IMR-90 (cell line): Measurements from ENCODE around the gene KCNT1. TPM values are rescaled to one million over a fixed set of nuclear protein-coding genes. Genes with fewer than 3 reads are reported as not detected.

Source experiments
- ATAC-seq: fragments of 200-7000 bp; cut with Tn5 transposase; 2 replicates; pipeline ENCODE4 v1.9.1; 2020; ENCODE audit warnings: low read depth, mild to moderate bottlenecking, moderate library complexity
- BruUV-seq: library from RNA; stranded (reverse); fragments of 400-500 nt; replicated peaks from 2 replicates; lab custom pipeline; 2021; lab: Mats Ljungman, UMichigan
- CTCF ChIA-PET: fragments of 300-600 bp; formaldehyde crosslinking; extraction: SDS; loops from one replicate; lab custom pipeline; 2021; ENCODE audit warnings: antibody characterized with exemption; lab: Yijun Ruan, JAX
- POLR2A ChIA-PET: fragments of 300-600 bp; sonication (Branson Sonifier 250); formaldehyde crosslinking; loops from one replicate; lab custom pipeline; 2022; ENCODE audit warnings: antibody characterized with exemption; ENCODE audit not compliant: unreplicated experiment; lab: Charles Lee
- DNase-seq: peaks from one replicate; pipeline ENCODE4 v3.0.0; 2013
- H2AFZ ChIP-seq: replicated peaks from 2 replicates; pipeline ENCODE3; 2013; ENCODE audit warnings: low read length, mild to moderate bottlenecking; ENCODE audit not compliant: poor library complexity
- H2AK5ac ChIP-seq: 2 replicates; pipeline ENCODE4 v1.6.1; 2013; ENCODE audit warnings: low read depth, low read length, inconsistent platforms
- H2AK9ac ChIP-seq: replicated peaks from 2 replicates; pipeline ENCODE3; 2013; ENCODE audit warnings: mild to moderate bottlenecking, low read depth, low read length, moderate library complexity; ENCODE audit not compliant: poor library complexity
- H2BK120ac ChIP-seq: 2 replicates; pipeline ENCODE4 v1.6.1; 2013; ENCODE audit warnings: low read depth, low read length, inconsistent platforms
- H2BK15ac ChIP-seq: 3 replicates; pipeline ENCODE4 v1.6.1; 2013; ENCODE audit warnings: low read depth, low read length, inconsistent platforms
- H2BK20ac ChIP-seq: 2 replicates; pipeline ENCODE4 v1.6.1; 2013; ENCODE audit warnings: low read depth, mild to moderate bottlenecking, inconsistent platforms, low read length, moderate library complexity
- H2BK5ac ChIP-seq: 2 replicates; pipeline ENCODE4 v1.6.1; 2013; ENCODE audit warnings: mild to moderate bottlenecking, low read depth, low read length, inconsistent platforms; ENCODE audit not compliant: poor library complexity, severe bottlenecking
- H3K14ac ChIP-seq: replicated peaks from 2 replicates; pipeline ENCODE4 v1.6.1; 2013; ENCODE audit warnings: low read depth, low read length, inconsistent platforms
- H3K18ac ChIP-seq: 2 replicates; pipeline ENCODE4 v1.6.1; 2013; ENCODE audit warnings: low read depth, low read length, control low read depth
- H3K23ac ChIP-seq: 2 replicates; pipeline ENCODE4 v1.6.1; 2013; ENCODE audit warnings: low read depth, low read length, inconsistent platforms
- H3K27ac ChIP-seq: 2 replicates; pipeline ENCODE4 v1.5.1; 2013; ENCODE audit warnings: mild to moderate bottlenecking, control low read depth, low read length; ENCODE audit not compliant: insufficient read depth
- H3K27me3 ChIP-seq: 2 replicates; pipeline ENCODE4 v1.6.1; 2013; ENCODE audit warnings: low read length; ENCODE audit not compliant: control insufficient read depth, insufficient read depth
- H3K36me3 ChIP-seq: 2 replicates; pipeline ENCODE4 v1.6.1; 2013; ENCODE audit warnings: low read length, mixed read lengths; ENCODE audit not compliant: control insufficient read depth, insufficient read depth
- H3K4ac ChIP-seq: 2 replicates; pipeline ENCODE4 v1.6.1; 2013; ENCODE audit warnings: low read depth, low read length, inconsistent platforms
- H3K4me1 ChIP-seq: 2 replicates; pipeline ENCODE4 v1.6.1; 2013; ENCODE audit warnings: low read length, mixed read lengths; ENCODE audit not compliant: control insufficient read depth, insufficient read depth
- H3K4me2 ChIP-seq: 2 replicates; pipeline ENCODE4 v1.6.1; 2013; ENCODE audit warnings: low read depth, mild to moderate bottlenecking, control low read depth, low read length, moderate library complexity
- H3K4me3 ChIP-seq: 2 replicates; pipeline ENCODE4 v1.5.1; 2013; ENCODE audit warnings: low read depth, mild to moderate bottlenecking, control low read depth, low read length, moderate library complexity; ENCODE audit not compliant: insufficient read depth
- H3K56ac ChIP-seq: 2 replicates; pipeline ENCODE4 v1.6.1; 2013; ENCODE audit warnings: low read length, inconsistent platforms; ENCODE audit not compliant: insufficient read depth; ENCODE audit errors: extremely low read depth
- H3K79me1 ChIP-seq, 2 experiments: 2 replicates each; pipeline ENCODE4 v1.6.1; 2013; ENCODE audit warnings: low read length in 2 of 2, inconsistent platforms in 1 of 2, low read depth in 1 of 2
- H3K9ac ChIP-seq: 2 replicates; pipeline ENCODE4 v1.6.1; 2013; ENCODE audit warnings: low read depth, low read length, control low read depth
- H3K9me1 ChIP-seq: 2 replicates; pipeline ENCODE4 v1.6.1; 2013; ENCODE audit warnings: low read length, inconsistent platforms; ENCODE audit not compliant: insufficient read depth
- H3K9me3 ChIP-seq: 2 replicates; pipeline ENCODE4 v1.6.1; 2013; ENCODE audit warnings: low read length; ENCODE audit not compliant: control insufficient read depth, insufficient read depth
- H4K20me1 ChIP-seq: 2 replicates; pipeline ENCODE4 v1.6.1; 2013; ENCODE audit warnings: low read length, inconsistent platforms; ENCODE audit not compliant: insufficient read depth
- H4K5ac ChIP-seq: 2 replicates; pipeline ENCODE4 v1.6.1; 2013; ENCODE audit warnings: mild to moderate bottlenecking, low read depth, low read length, control low read depth
- H4K8ac ChIP-seq, 2 experiments: 2 replicates each; pipeline ENCODE4 v1.6.1; 2013; ENCODE audit warnings: low read depth in 2 of 2, low read length in 2 of 2, control low read depth in 1 of 2, inconsistent platforms in 1 of 2
- H4K91ac ChIP-seq: 2 replicates; pipeline ENCODE4 v1.6.1; 2013; ENCODE audit warnings: low read depth, low read length, inconsistent platforms; ENCODE audit not compliant: insufficient read depth
- CHD1 ChIP-seq: IDR thresholded peaks from 2 replicates; pipeline ENCODE4 v1.6.1; 2012; ENCODE audit warnings: low read depth, low read length, improper control_type of control experiment
- POLR2A ChIP-seq: IDR thresholded peaks from 2 replicates; pipeline ENCODE4 v1.6.1; 2012; ENCODE audit warnings: mild to moderate bottlenecking, low read depth, low read length
- RAD21 ChIP-seq: IDR thresholded peaks from 2 replicates; pipeline ENCODE4 v1.6.1; 2012; ENCODE audit warnings: low read length, improper control_type of control experiment
- WGBS, 2 experiments: methylation state at CpG; one replicate each; pipeline versions ENCODE4 v1.1.5 to v1.1.7; 2013; ENCODE audit warnings: missing lambda C conversion rate in 2 of 2; ENCODE audit not compliant: insufficient read length in 1 of 2; ENCODE audit errors: extremely low coverage in 2 of 2; 5-methylcytosine and 5-hydroxymethylcytosine counted together
- dilution Hi-C: fragments of 300-500 bp; cut with HindIII; formaldehyde crosslinking; loops from one replicate; pipeline ENCODE4 v1.14.3; 2018; ENCODE audit warnings: low sequenced_read_pairs; ENCODE audit not compliant: unreplicated experiment
- in situ Hi-C: fragments of 300-500 bp; cut with MboI; formaldehyde crosslinking; loops from 3 replicates; pipeline ENCODE4 v1.14.3; 2019; ENCODE audit warnings: low sequenced_read_pairs, inconsistent platforms, mixed read lengths
- intact Hi-C: fragments of 100-400 bp; cut with micrococcal nuclease; formaldehyde crosslinking; loops from 2 replicates; pipeline ENCODE4 v1.10.0; 2022
- polyA plus RNA-seq, 3 experiments: library from polyadenylated mRNA; depleted of rRNA; stranded (reverse); fragments of >200 nt; gene quantifications; 2 replicates each; pipeline ENCODE4 v1.2.3, GENCODE V29; 2012; ENCODE audit warnings: low replicate concordance in 1 of 3
- total RNA-seq: library from RNA; depleted of rRNA; stranded (reverse); fragments of >200 nt; gene quantifications from 2 replicates; pipeline ENCODE4 v1.2.3, GENCODE V29; 2012
- TF ChIP-seq, protein P1 (sequence below): fragments of 150-350 bp; IDR thresholded peaks from 2 replicates; pipeline ENCODE4 v1.6.1; 2016; ENCODE audit warnings: low read depth, mild to moderate bottlenecking, low read length, moderate library complexity, borderline replicate concordance

KCNT1 gene
- total and polyA plus RNA-seq, 2 of the 4 experiments (the other 2 are of a cell fraction): not detected

DNA sequence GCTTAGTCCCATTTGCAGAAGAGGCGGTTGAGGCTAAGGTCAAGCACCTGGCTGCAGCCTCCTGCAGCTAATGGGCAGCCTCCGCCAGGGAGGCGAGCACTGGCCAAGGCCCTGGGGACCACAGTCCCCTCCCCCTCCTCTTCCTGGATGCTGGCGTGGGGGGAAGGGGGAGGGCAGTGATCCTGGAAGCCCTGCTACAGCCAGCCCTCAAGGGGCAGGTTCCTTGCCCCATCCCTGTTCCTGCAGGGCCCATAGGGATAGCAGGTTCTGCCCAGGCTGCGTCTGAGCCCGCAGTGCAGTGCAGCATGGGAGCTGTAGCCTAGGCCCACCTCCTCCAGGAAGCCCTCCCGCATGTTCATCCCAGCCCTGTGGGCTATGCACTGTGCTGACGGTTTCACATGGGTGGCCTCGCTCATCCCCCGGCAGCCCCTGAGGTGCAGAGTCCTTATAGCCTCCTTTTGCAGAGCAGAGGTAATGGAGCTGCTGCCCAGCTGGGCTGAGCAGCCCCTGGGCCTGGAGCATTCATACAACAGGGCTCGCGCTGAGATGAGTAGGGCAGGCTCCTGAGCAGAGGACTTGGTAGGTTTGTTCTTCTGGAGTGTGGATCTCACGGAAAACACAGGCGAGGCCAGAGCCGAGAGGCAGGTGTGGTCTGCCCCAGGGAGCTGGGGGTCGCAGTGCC is 36.0 kb downstream of the KCNT1 start:
- Histone ChIP-seq H4K8ac (no peak overlapping the region), H2BK5ac (no peak overlapping the region), H3K36me3 (no peaks in the 10 kb centered on the region), H3K4ac (no peak overlapping the region), H3K27ac (no peak overlapping the region), H2BK20ac (no peak overlapping the region), H3K4me3 (no peak overlapping the region), H3K27me3 (peaks cover 39% of the 10 kb centered on the region), H3K56ac (no peak overlapping the region), H2AK5ac (no peak overlapping the region), H3K4me1 (no peaks in the 10 kb centered on the region), H3K4me2 (no peak overlapping the region), H4K20me1 (no peaks in the 10 kb centered on the region; the same call in 1 of the 2 replicates), H4K5ac (no peak overlapping the region), H3K9ac (no peak overlapping the region), H3K14ac (no peak overlapping the region), H3K18ac (no peak overlapping the region), H3K79me1 (no peaks in the 10 kb centered on the region), H3K9me3 (no peaks in the 10 kb centered on the region), H2AFZ (no peak overlapping the region), H3K9me1 (no peaks in the 10 kb centered on the region), H2BK15ac (no peak overlapping the region), H4K91ac (no peak overlapping the region), H3K23ac (no peak overlapping the region), H2BK120ac (no peak overlapping the region), H2AK9ac (no peak overlapping the region)
- WGBS, 2 experiments: 51% methylated on average over 8 of the region's 16 CpGs; no CpG with 5 or more reads in 1 of the 2 experiments
- TF ChIP-seq, protein P1, sequence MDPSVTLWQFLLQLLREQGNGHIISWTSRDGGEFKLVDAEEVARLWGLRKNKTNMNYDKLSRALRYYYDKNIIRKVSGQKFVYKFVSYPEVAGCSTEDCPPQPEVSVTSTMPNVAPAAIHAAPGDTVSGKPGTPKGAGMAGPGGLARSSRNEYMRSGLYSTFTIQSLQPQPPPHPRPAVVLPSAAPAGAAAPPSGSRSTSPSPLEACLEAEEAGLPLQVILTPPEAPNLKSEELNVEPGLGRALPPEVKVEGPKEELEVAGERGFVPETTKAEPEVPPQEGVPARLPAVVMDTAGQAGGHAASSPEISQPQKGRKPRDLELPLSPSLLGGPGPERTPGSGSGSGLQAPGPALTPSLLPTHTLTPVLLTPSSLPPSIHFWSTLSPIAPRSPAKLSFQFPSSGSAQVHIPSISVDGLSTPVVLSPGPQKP: no peak
- TF ChIP-seq RAD21 (no peak), POLR2A (no peak), CHD1 (no peak)
- ATAC-seq (no peak), DNase-seq (no peak)
- no TSS peak for BruUV-seq
- intact Hi-C loops (no loop called here), in situ Hi-C loops (no loop called here), dilution Hi-C loops (no loop called here)
- CTCF ChIA-PET: no interaction called here
- POLR2A ChIA-PET: no interaction called here
